DMS153 treated with DMSO at 0.1 percent for 48 hours (cell line): ENCODE measurements around the gene ONECUT3.
"Not testable (repeated sequence)": the region's sequence is repeated elsewhere in the genome, so short reads cannot be mapped to it uniquely, and the experiment has no call there.

ENCODE experiments used
- DNase-seq: peaks from one replicate; lab custom pipeline; 2025; ENCODE audit not compliant: unreplicated experiment; lab: John Stamatoyannopoulos, UW

Gene ONECUT3

GRCh38 chr19:1755467-1756171 is 2.3 kb downstream of the ONECUT3 start:
- DNase-seq: no peak

- DNase-seq: no peak
Observed at GRCh38 chr19:1756264-1756663, 3.0 kb downstream of the ONECUT3 start.

GRCh38 chr19:1756705-1757465 is 3.6 kb downstream of the ONECUT3 start:
- DNase-seq: no peak

- DNase-seq: no peak
Observed at GRCh38 chr19:1757468-1758230, 4.3 kb downstream of the ONECUT3 start.

GRCh38 chr19:1758231-1758577 is 4.9 kb downstream of the ONECUT3 start:
- no peak for DNase-seq

GRCh38 chr19:1758959-1759903 is 5.9 kb downstream of the ONECUT3 start:
- no peak for DNase-seq

- DNase-seq: no peak
Observed at GRCh38 chr19:1760020-1760419, 6.7 kb downstream of the ONECUT3 start.

GRCh38 chr19:1760786-1761527 is 7.7 kb downstream of the ONECUT3 start:
- not testable (repeated sequence) for DNase-seq

GRCh38 chr19:1761528-1762242 is 8.4 kb downstream of the ONECUT3 start:
- no peak for DNase-seq

GRCh38 chr19:1762243-1763117 is 9.2 kb downstream of the ONECUT3 start:
- DNase-seq: no peak

GRCh38 chr19:1763648-1764639 is 10.6 kb downstream of the ONECUT3 start:
- DNase-seq: no peak

- no peak for DNase-seq
Observed at GRCh38 chr19:1764729-1765128, 11.4 kb downstream of the ONECUT3 start.

- no peak for DNase-seq
Observed at GRCh38 chr19:1765232-1765903, 12.1 kb downstream of the ONECUT3 start.

- DNase-seq: no peak
Observed at GRCh38 chr19:1765904-1766799, 12.8 kb downstream of the ONECUT3 start.

GRCh38 chr19:1766800-1767352 is 13.6 kb downstream of the ONECUT3 start:
- no peak for DNase-seq
